ENCODE data around the gene RFX4.
A peak's percentile ranks its signal among the peaks of the same experiment; 100 is the strongest.

RFX4 gene

DNA sequence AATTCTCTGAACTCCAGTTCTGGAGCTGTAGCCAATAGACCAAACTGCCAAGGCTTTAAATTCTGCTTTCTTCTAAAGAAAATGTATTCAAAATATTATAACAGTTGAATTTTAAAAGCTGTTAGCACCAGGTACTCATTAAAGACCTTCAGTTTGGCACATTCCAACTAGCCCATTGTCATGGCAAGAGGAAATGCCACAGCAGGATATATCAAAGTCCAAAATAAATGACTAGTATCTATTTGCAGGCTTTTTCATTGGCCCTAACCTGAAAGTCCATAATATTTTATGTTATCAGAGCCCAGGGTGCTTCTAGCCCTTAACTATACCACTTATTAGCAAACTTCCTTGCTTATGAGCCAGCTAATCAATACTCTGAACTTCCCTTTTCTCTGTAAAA is 188.6 kb downstream of the RFX4 start:
- TF ChIP-seq, protein P1, sequence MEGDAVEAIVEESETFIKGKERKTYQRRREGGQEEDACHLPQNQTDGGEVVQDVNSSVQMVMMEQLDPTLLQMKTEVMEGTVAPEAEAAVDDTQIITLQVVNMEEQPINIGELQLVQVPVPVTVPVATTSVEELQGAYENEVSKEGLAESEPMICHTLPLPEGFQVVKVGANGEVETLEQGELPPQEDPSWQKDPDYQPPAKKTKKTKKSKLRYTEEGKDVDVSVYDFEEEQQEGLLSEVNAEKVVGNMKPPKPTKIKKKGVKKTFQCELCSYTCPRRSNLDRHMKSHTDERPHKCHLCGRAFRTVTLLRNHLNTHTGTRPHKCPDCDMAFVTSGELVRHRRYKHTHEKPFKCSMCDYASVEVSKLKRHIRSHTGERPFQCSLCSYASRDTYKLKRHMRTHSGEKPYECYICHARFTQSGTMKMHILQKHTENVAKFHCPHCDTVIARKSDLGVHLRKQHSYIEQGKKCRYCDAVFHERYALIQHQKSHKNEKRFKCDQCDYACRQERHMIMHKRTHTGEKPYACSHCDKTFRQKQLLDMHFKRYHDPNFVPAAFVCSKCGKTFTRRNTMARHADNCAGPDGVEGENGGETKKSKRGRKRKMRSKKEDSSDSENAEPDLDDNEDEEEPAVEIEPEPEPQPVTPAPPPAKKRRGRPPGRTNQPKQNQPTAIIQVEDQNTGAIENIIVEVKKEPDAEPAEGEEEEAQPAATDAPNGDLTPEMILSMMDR (conservative IDR thresholded peaks at IDR 0.05; ENCODE audit: low read length), result no peak
- TF ChIP-seq EZH2phosphoT487 (IDR thresholded peaks at IDR 0.05; ENCODE audit: borderline replicate concordance), result no peak
- Histone ChIP-seq H3K79me2 (ENCODE audit: insufficient read depth, low read length) (peaks cover 19% of the 10 kb centered on the region), H3F3A (ENCODE audit: low read depth) (no peaks in the 10 kb centered on the region), H3K9me2 (replicated peaks; ENCODE audit: low read depth, low read length) (no peaks in the 10 kb centered on the region), H3K4me3 (ENCODE audit: low read length, poor library complexity, severe bottlenecking) (no peak overlapping the region), H4K20me1 (ENCODE audit: insufficient read depth, low read length, poor library complexity, severe bottlenecking) (peaks cover 10% of the 10 kb centered on the region), H3K9ac (ENCODE audit: low read depth, low read length, poor library complexity, severe bottlenecking) (no peak overlapping the region), H2AFZ (ENCODE audit: low read length) (no peak overlapping the region), H3K4me2 (ENCODE audit: low read depth, low read length, poor library complexity, severe bottlenecking) (no peak overlapping the region), H3K36me3 (ENCODE audit: insufficient read depth, low read length) (no peaks in the 10 kb centered on the region), H3K4me1 (ENCODE audit: insufficient read depth, low read length, poor library complexity, severe bottlenecking) (peaks cover 7% of the 10 kb centered on the region), H3K9me3 (ENCODE audit: insufficient read depth, low read depth, low read length) (no peaks in the 10 kb centered on the region), H3K27me3 (ENCODE audit: insufficient read depth, low read length, poor library complexity, severe bottlenecking) (peaks cover 8% of the 10 kb centered on the region)

DNA sequence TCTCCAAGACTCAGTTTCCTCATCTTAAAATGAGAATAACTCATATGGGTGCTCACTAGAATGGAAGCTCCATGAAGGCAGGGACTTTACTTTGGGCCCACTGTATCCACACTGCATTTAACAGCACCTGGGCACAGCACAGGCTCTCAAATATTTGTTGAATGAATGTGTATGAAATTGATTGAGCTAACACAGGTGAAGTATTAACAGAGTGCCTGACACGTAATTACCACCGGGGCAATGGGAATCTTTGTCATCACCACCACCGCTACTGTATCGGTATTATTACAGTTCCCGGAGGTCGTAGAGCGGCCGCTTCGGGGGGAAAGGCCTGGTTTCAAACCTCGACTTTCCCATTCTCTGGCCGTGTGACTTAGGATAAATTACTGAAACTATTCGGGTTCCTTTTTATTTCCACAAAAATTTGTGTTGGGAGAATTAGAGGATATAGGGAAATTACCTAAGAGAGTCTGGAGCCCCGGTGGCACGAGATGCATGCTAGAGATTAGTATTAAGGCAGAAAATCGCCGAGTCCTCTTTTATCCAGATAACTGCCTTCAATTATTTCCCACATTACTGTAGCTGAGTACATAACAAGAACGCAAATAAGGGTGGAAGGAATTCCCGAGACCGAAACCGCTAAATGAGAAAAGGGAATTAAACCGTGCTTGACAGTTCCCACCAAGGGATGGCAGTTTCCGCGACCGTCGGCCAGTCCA is 190.6 kb downstream of the RFX4 start:
- peak overlapping the region; percentile 84 for H3K4me3 ChIP-seq (ENCODE audit: low read length, poor library complexity, severe bottlenecking)
- peak overlapping the region; percentile 79 for H3K9ac ChIP-seq (ENCODE audit: low read depth, low read length, poor library complexity, severe bottlenecking)
- H4K20me1 ChIP-seq (ENCODE audit: insufficient read depth, low read length, poor library complexity, severe bottlenecking), result peaks cover 20% of the 10 kb centered on the region
- H3K9me2 ChIP-seq (replicated peaks; ENCODE audit: low read depth, low read length), result no peaks in the 10 kb centered on the region
- H3K9me3 ChIP-seq (ENCODE audit: insufficient read depth, low read depth, low read length), result no peaks in the 10 kb centered on the region
- no peaks in the 10 kb centered on the region for H3F3A ChIP-seq (ENCODE audit: low read depth)
- H3K27me3 ChIP-seq (ENCODE audit: insufficient read depth, low read length, poor library complexity, severe bottlenecking), result no peaks in the 10 kb centered on the region
- peak overlapping the region; percentile 87 for H2AFZ ChIP-seq (ENCODE audit: low read length)
- peaks cover 39% of the 10 kb centered on the region for H3K79me2 ChIP-seq (ENCODE audit: insufficient read depth, low read length)
- no peaks in the 10 kb centered on the region for H3K36me3 ChIP-seq (ENCODE audit: insufficient read depth, low read length)
- TF ChIP-seq EZH2phosphoT487 (IDR thresholded peaks at IDR 0.05; ENCODE audit: borderline replicate concordance), result no peak
- TF ChIP-seq, protein P1 (conservative IDR thresholded peaks at IDR 0.05; ENCODE audit: low read length), result no peak
- peaks cover 25% of the 10 kb centered on the region for H3K4me1 ChIP-seq (ENCODE audit: insufficient read depth, low read length, poor library complexity, severe bottlenecking)
- H3K4me2 ChIP-seq (ENCODE audit: low read depth, low read length, poor library complexity, severe bottlenecking), result peak overlapping the region; percentile 89

DNA sequence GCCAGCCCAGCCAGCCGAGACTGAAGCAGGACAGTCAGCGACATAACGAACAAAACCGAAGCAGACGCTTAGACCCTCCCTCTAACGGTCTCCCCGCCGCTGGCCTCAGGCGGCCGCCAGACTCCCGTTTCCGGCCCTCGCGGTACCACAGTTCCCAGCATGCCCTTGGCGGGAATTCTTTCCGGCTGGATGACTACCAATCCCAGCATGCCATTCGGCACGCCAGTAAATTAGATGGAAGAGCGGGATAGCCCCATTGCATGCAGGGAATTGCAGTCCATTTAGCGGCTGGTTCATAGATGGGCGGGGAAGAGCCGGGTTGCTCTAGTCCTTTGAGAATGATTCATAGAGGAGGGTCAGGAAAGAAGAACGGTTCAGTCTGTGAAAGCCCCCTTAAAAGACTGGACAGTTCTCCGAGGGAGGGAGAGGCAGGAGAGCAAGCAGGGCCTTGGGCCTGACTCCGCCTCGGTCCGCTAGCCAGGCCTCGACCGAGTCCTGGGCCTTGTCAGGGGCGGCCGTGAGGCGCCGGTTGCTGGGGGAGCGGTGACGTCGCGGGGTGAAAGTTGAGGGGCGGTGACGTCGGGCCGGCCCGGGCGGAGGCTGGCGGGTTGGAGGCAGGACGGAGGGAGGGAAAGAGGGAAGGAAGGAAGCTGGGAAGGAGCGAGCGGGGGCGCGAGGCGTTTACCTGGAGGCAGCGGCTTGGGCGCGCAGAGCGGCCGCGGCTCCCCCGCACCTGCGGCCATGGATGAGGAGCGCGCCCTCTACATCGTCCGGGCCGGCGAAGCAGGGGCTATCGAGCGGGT is 191.4 kb downstream of the RFX4 start, which contains the start of gene RIC8B:
Gene RIC8B (plus strand): TSS at position 678 of the 803 bp plus-strand sequence. CDS start 64 bp downstream, at position 742.
- no peaks in the 10 kb centered on the region for H3F3A ChIP-seq (ENCODE audit: low read depth)
- peak within 1 kb of the TSS; percentile 89 for H3K4me2 ChIP-seq (ENCODE audit: low read depth, low read length, poor library complexity, severe bottlenecking)
- H3K9me3 ChIP-seq (ENCODE audit: insufficient read depth, low read depth, low read length), result no peaks in the 10 kb centered on the region
- peaks cover 23% of the 10 kb centered on the region for H4K20me1 ChIP-seq (ENCODE audit: insufficient read depth, low read length, poor library complexity, severe bottlenecking)
- H2AFZ ChIP-seq (ENCODE audit: low read length), result peak within 1 kb of the TSS; percentile 87
- H3K9ac ChIP-seq (ENCODE audit: low read depth, low read length, poor library complexity, severe bottlenecking), result peak within 1 kb of the TSS; percentile 79
- no peaks in the 10 kb centered on the region for H3K27me3 ChIP-seq (ENCODE audit: insufficient read depth, low read length, poor library complexity, severe bottlenecking)
- H3K36me3 ChIP-seq (ENCODE audit: insufficient read depth, low read length), result no peaks in the 10 kb centered on the region
- peak within 1 kb of the TSS; percentile 84 for H3K4me3 ChIP-seq (ENCODE audit: low read length, poor library complexity, severe bottlenecking)
- peaks cover 30% of the 10 kb centered on the region for H3K4me1 ChIP-seq (ENCODE audit: insufficient read depth, low read length, poor library complexity, severe bottlenecking)
- TF ChIP-seq EZH2phosphoT487 (IDR thresholded peaks at IDR 0.05; ENCODE audit: borderline replicate concordance), result no peak
- TF ChIP-seq, protein P1 (conservative IDR thresholded peaks at IDR 0.05; ENCODE audit: low read length), result no peak
- H3K79me2 ChIP-seq (ENCODE audit: insufficient read depth, low read length), result peaks cover 46% of the 10 kb centered on the region
- H3K9me2 ChIP-seq (replicated peaks; ENCODE audit: low read depth, low read length), result no peaks in the 10 kb centered on the region

Measured in Loucy (cell line).